ENCODE results near the gene CSRNP3.

CSRNP3 gene

DNA sequence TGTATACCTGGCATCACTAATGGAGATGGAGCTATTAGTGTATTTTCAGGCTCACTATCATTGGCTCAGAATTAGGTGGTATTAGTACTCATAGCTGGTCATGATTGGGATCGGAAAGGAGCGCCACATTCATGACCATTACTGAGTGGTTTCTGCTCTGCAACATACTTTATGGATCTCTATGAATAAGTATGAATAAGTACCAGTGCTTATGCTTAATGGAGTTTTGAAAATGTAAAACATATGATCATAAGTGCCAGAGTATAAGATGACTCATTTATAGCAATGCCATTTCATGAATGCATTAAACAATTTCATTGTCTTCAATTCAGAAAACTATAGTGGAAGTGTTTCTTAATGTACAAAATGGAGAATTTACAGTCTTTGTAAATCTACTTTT lies 167.9 kb downstream of the CSRNP3 start:
- ChIA-PET POLR2A (no interaction called here), CTCF (interaction anchor here (0.8 kb wide), 1 partner anchor 34 kb away, joined by 3 read pairs; no protein-coding TSS in a partner anchor)
- TF ChIP-seq, protein P1, sequence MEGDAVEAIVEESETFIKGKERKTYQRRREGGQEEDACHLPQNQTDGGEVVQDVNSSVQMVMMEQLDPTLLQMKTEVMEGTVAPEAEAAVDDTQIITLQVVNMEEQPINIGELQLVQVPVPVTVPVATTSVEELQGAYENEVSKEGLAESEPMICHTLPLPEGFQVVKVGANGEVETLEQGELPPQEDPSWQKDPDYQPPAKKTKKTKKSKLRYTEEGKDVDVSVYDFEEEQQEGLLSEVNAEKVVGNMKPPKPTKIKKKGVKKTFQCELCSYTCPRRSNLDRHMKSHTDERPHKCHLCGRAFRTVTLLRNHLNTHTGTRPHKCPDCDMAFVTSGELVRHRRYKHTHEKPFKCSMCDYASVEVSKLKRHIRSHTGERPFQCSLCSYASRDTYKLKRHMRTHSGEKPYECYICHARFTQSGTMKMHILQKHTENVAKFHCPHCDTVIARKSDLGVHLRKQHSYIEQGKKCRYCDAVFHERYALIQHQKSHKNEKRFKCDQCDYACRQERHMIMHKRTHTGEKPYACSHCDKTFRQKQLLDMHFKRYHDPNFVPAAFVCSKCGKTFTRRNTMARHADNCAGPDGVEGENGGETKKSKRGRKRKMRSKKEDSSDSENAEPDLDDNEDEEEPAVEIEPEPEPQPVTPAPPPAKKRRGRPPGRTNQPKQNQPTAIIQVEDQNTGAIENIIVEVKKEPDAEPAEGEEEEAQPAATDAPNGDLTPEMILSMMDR (IDR thresholded peaks at IDR 0.05; ENCODE audit: control extremely low read depth, extremely low read depth, low read depth, missing control alignments), result no peak
- DNase-seq (ENCODE audit: extremely low spot score), result no peak

DNA sequence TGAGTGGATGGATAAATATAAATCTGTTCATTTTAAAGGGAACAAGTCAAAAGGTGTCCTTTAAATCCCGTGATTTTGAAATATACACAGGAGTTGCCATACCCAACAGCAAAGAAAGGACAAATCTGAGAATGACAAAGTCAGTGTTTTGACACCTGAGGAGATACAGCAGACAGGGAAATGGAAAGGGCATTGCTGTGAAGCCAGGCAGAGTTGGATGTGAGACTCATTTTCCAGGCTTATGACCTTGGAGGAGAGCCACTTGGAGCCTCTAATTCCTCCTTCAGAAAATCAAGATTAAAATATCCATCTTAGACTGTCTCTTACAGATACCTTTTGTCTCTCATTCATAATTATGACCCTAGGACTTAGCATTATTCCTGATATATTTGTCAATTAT lies 170.0 kb downstream of the CSRNP3 start:
- TF ChIP-seq, protein P1 (IDR thresholded peaks at IDR 0.05; ENCODE audit: control extremely low read depth, extremely low read depth, low read depth, missing control alignments), result no peak
- DNase-seq (ENCODE audit: extremely low spot score), result no peak
- POLR2A ChIA-PET, result no interaction called here
- CTCF ChIA-PET, result no interaction called here

DNA sequence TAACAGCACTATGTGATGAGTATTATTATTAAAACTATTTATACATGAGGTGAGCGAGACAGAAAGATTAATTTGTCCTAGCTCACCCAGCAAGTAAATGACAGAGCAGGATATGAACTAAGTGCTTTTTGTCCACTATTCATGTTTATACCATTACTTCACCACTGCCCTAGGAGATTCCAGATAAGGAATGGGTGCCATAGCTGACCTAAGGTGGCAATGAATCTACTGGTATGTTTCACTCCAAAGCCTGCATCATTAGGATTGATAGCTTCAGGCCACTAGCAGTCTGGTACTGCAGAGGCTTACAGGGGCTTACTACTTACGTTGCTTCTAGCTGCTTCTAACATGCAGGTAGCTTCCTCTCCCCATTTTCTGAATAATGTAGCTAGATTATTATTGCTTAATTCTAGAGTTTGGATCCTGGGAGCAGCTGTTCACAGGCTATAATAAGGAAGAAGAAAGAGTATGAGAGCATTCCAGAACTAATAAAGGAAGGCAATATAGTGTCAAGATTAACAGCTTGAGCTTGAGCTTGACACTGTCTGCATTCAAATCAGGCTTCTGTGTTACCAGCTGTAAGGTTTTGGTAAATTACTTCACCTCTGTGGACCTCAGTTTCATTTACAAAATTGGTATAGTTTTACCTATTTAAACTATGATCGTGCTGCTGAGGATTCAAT lies 170.9 kb downstream of the CSRNP3 start:
- DNase-seq (ENCODE audit: extremely low spot score), result no peak
- TF ChIP-seq, protein P1 (IDR thresholded peaks at IDR 0.05; ENCODE audit: control extremely low read depth, extremely low read depth, low read depth, missing control alignments), result no peak
- ChIA-PET CTCF (interaction anchor here (1.0 to 2.9 kb wide), 2 partner anchors 12 to 14 kb away, joined by 3 to 7 read pairs; no protein-coding TSS in a partner anchor), POLR2A (no interaction called here)

DNA sequence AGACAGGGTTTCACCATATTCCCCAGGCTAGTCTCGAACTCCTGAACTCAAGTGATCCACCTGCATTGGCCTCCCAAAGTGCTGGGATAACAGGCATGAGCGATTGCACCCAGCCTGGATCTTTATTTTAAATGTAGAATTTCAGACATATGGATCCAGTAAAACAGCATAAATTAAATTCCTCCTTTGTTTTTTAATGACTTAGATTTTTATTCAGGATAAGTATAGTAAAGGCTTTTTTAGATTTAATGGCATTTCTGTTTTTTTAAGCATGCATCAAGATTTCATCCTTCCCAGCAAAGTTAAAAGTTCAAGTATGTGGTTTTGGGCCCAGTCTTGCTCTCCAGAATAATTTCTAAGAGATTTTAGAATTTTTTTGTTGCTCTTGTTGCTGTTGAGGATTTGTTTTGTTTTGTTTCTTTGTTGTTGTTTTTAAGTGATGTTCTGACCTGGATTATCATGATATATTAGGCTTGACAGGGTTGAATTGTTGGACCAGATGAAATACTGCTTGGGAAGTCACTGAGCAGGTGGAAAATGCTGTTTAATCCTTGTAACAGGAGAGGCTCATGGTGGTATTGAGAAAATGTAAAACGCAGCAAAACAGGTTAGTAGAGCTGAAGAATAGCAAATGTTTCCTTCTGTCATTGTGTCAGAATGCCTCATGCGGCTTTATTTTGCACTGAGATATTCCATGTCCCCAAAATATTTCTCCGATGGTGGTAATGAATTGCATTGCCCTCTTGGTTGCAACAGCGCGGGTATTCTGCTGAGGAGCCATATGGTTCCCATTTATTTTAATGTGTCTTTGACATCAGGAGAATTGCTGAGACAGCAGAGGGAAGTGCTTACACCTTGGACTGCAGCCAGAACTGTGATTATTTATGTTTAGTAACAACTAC lies 176.7 kb downstream of the CSRNP3 start:
- POLR2A ChIA-PET, result no interaction called here
- TF ChIP-seq, protein P1 (IDR thresholded peaks at IDR 0.05; ENCODE audit: control extremely low read depth, extremely low read depth, low read depth, missing control alignments), result no peak
- CTCF ChIA-PET, result no interaction called here
- no peak for DNase-seq (ENCODE audit: extremely low spot score)

DNA sequence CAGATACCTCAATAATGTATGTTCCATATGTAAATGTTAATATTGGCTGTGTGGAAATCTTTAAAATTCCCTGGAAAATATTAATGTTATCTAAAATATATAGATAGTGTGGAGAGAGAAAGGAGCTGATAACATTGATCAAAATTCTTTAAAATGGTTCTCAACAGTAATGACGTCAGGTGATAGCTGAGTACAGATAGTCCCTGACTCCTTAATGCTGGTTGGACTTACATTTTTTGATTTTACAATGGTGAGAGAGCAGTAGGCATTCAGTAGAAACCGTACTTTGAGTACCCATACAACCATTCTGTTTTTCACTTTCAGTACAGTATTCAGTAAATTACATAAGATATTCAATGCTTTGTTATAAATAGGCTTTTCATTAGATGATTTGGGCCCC lies 177.9 kb downstream of the CSRNP3 start:
- CTCF ChIA-PET, result no interaction called here
- DNase-seq (ENCODE audit: extremely low spot score), result no peak
- TF ChIP-seq, protein P1 (IDR thresholded peaks at IDR 0.05; ENCODE audit: control extremely low read depth, extremely low read depth, low read depth, missing control alignments), result no peak
- POLR2A ChIA-PET, result no interaction called here

DNA sequence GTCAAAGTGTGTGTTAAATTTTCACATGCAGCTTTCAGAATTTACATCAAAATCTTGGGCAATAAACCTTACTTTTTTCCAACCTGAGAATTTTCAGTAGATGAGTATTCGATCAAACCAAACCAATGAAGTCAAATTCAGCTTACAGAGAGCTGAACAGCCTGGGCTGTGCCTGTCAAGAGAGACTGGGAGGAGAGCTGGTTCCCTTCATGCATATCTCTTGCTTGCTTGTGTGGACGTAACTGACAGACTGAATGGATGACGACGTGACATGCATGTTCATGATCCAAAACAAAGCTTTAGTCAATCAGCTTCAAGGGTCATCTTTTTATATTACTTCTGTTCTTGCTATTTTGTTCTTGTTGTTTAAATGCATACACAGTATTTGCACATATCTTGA lies 179.3 kb downstream of the CSRNP3 start:
- ChIA-PET CTCF (interaction anchor here (1.6 kb wide), 1 partner anchor 25 kb away, joined by 3 read pairs; no protein-coding TSS in a partner anchor), POLR2A (no interaction called here)
- TF ChIP-seq, protein P1 (IDR thresholded peaks at IDR 0.05; ENCODE audit: control extremely low read depth, extremely low read depth, low read depth, missing control alignments), result no peak
- no peak for DNase-seq (ENCODE audit: extremely low spot score)

Data from GM10248 (cell line).